CD14-positive monocyte (primary cell): ENCODE measurements around the gene DEGS1. TPM values are rescaled to one million over a fixed set of nuclear protein-coding genes. Genes with fewer than 3 reads are reported as not detected.

Experiments
- DNase-seq, 3 donors: peaks; one replicate each; pipeline ENCODE4 v3.0.0-alpha.2; 2011 to 2022
- H2AFZ ChIP-seq: 2 replicates; pipeline ENCODE4 v1.6.0; 2012; ENCODE audit warnings: mild to moderate bottlenecking, low read depth, low read length, inconsistent platforms; ENCODE audit not compliant: insufficient read depth, poor library complexity, severe bottlenecking
- H3K27ac ChIP-seq, 2 donors: 1 replicate in 1 of 2; 2 replicates in 1 of 2; pipeline ENCODE4 v1.5.1; 2012 to 2013; ENCODE audit warnings: low read length in 2 of 2, control low read depth in 1 of 2, inconsistent platforms in 1 of 2, low read depth in 1 of 2, mild to moderate bottlenecking in 1 of 2
- H3K27me3 ChIP-seq, 2 donors: one replicate each; pipeline versions ENCODE4 v1.6.0 to v1.6.1; 2011 to 2013; ENCODE audit warnings: low read length in 2 of 2; ENCODE audit not compliant: control insufficient read depth in 2 of 2, insufficient read depth in 2 of 2
- H3K36me3 ChIP-seq, 2 donors: replicated peaks in 1 of 2; 1 replicate in 1 of 2; 2 replicates in 1 of 2; pipeline versions ENCODE4 v1.5.1 to v1.6.1; 2012 to 2013; ENCODE audit warnings: low read length in 2 of 2, control low read depth in 1 of 2, inconsistent platforms in 1 of 2, mild to moderate bottlenecking in 1 of 2; ENCODE audit not compliant: insufficient read depth in 2 of 2, control insufficient read depth in 1 of 2
- H3K4me1 ChIP-seq, 2 donors: 1 replicate in 1 of 2; 2 replicates in 1 of 2; pipeline versions ENCODE4 v1.5.1 to v1.6.1; 2012 to 2013; ENCODE audit warnings: low read length in 2 of 2, control low read depth in 1 of 2, inconsistent platforms in 1 of 2, mild to moderate bottlenecking in 1 of 2, moderate library complexity in 1 of 2; ENCODE audit not compliant: insufficient read depth in 2 of 2, control insufficient read depth in 1 of 2
- H3K4me2 ChIP-seq: replicated peaks from 2 replicates; pipeline ENCODE3; 2012; ENCODE audit warnings: low read length, moderate library complexity, mild to moderate bottlenecking; ENCODE audit not compliant: poor library complexity, severe bottlenecking; ENCODE audit errors: extremely low read depth
- H3K4me3 ChIP-seq, 3 experiments: fragments of 200-600 bp in 1 of 3; sonication (generic) in 1 of 3; replicated peaks in 1 of 3; 1 replicate in 2 of 3; 2 replicates in 1 of 3; pipeline ENCODE4 v1.5.1; 2011 to 2013; ENCODE audit warnings: low read length in 3 of 3, mild to moderate bottlenecking in 3 of 3, control low read depth in 2 of 3, low read depth in 2 of 3, inconsistent platforms in 1 of 3, moderate library complexity in 1 of 3
- H3K79me2 ChIP-seq: 2 replicates; pipeline ENCODE4 v1.6.0; 2012; ENCODE audit warnings: mild to moderate bottlenecking, control low read depth, inconsistent platforms, low read length, moderate library complexity; ENCODE audit not compliant: insufficient read depth
- H3K9ac ChIP-seq: 2 replicates; pipeline ENCODE4 v1.6.0; 2017; ENCODE audit warnings: low read length, mild to moderate bottlenecking; ENCODE audit not compliant: insufficient read depth, poor library complexity, severe bottlenecking
- H3K9me3 ChIP-seq, 2 donors: replicated peaks in 1 of 2; 1 replicate in 1 of 2; 2 replicates in 1 of 2; pipeline versions ENCODE4 v1.5.1 to v1.6.1; 2012 to 2013; ENCODE audit warnings: low read length in 2 of 2, control low read depth in 1 of 2; ENCODE audit not compliant: control insufficient read depth in 1 of 2, insufficient read depth in 1 of 2
- H4K20me1 ChIP-seq: 2 replicates; pipeline ENCODE4 v1.6.0; 2012; ENCODE audit warnings: mild to moderate bottlenecking, low read length, control low read depth, moderate library complexity; ENCODE audit not compliant: insufficient read depth
- H3K27ac Mint-ChIP-seq, 7 donors: one replicate each; pipeline ENCODE4 v1.8.0; 2020; ENCODE audit warnings: mild to moderate bottlenecking in 7 of 7, mixed read lengths in 7 of 7, moderate library complexity in 6 of 7, inconsistent platforms in 2 of 7
- H3K27me3 Mint-ChIP-seq, 3 donors: one replicate each; pipeline ENCODE4 v1.8.0; 2021 to 2022; ENCODE audit warnings: low read depth in 3 of 3, mild to moderate bottlenecking in 3 of 3, mixed read lengths in 3 of 3, moderate library complexity in 3 of 3, inconsistent platforms in 1 of 3
- H3K36me3 Mint-ChIP-seq, 2 donors: one replicate each; pipeline ENCODE4 v1.8.0; 2020; ENCODE audit warnings: mixed read lengths in 2 of 2, inconsistent platforms in 1 of 2, mild to moderate bottlenecking in 1 of 2
- H3K4me1 Mint-ChIP-seq: one replicate; pipeline ENCODE4 v1.8.0; 2020; ENCODE audit warnings: mild to moderate bottlenecking, mixed read lengths
- H3K4me3 Mint-ChIP-seq, 2 donors: one replicate each; pipeline ENCODE4 v1.8.0; 2020; ENCODE audit warnings: mild to moderate bottlenecking in 2 of 2, mixed read lengths in 2 of 2, moderate library complexity in 1 of 2
- H3K9me3 Mint-ChIP-seq, 7 donors: one replicate each; pipeline ENCODE4 v1.8.0; 2020 to 2022; ENCODE audit warnings: mixed read lengths in 7 of 7, mild to moderate bottlenecking in 6 of 7, moderate library complexity in 6 of 7, inconsistent platforms in 2 of 7
- CTCF ChIP-seq: fragments of 200-600 bp; IDR thresholded peaks from one replicate; pipeline ENCODE4 v1.8.0; 2022; ENCODE audit warnings: antibody characterized with exemption, mild to moderate bottlenecking
- WGBS: methylation state at CpG from one replicate; pipeline ENCODE4 v1.1.5; 2013; ENCODE audit warnings: missing lambda C conversion rate; ENCODE audit not compliant: insufficient coverage; 5-methylcytosine and 5-hydroxymethylcytosine counted together
- intact Hi-C, 2 donors: fragments of 100-400 bp; cut with micrococcal nuclease; formaldehyde crosslinking; loops; one replicate each; pipeline versions ENCODE4 v1.15.0 to v1.15.1; 2023
- polyA plus RNA-seq, 3 donors: library from polyadenylated mRNA; depleted of rRNA in 1 of 3; unstranded in 2 of 3; stranded (reverse) in 1 of 3; fragments of 300-500 nt in 2 of 3; fragments of >200 nt in 1 of 3; fragmentation: Illumina TruSeq in 2 of 3; gene quantifications; 1 replicate in 2 of 3; 2 replicates in 1 of 3; pipeline ENCODE4 v1.2.3, GENCODE V29; 2012 to 2021

The DEGS1 gene
- polyA plus RNA-seq, 3 donors = 35.0 to 137 (median 118) TPM

GRCh38 chr1:224211206-224211962 lies 28.3 kb downstream of the DEGS1 start:
- Histone ChIP-seq H3K4me2 (no peak overlapping the region), H3K27ac (no peak overlapping the region), H3K4me3 (no peak overlapping the region), H3K36me3 (no peaks in the 10 kb centered on the region), H2AFZ (no peak overlapping the region), H3K27me3 (no peaks in the 10 kb centered on the region), H3K9ac (no peak overlapping the region), H3K79me2 (no peaks in the 10 kb centered on the region), H3K4me1 (peaks cover 18 to 26% of the 10 kb centered on the region in 2 donors), H4K20me1 (no peaks in the 10 kb centered on the region), H3K9me3 (no peaks in the 10 kb centered on the region)
- intact Hi-C loops = no loop called here
- no peak overlapping the region for H3K27ac Mint-ChIP-seq
- H3K36me3 Mint-ChIP-seq = no peaks in the 10 kb centered on the region
- no peaks in the 10 kb centered on the region for H3K9me3 Mint-ChIP-seq
- WGBS = 100% methylated on average over 1 of the region's 4 CpGs
- no peak overlapping the region for H3K4me3 Mint-ChIP-seq
- TF ChIP-seq CTCF = no peak
- peaks cover 28% of the 10 kb centered on the region for H3K4me1 Mint-ChIP-seq
- peaks cover 0 to 2% (median 0%) of the 10 kb centered on the region in 3 donors for H3K27me3 Mint-ChIP-seq
- peak in 1 of 3 donors; percentile 20 for DNase-seq

GRCh38 chr1:224212618-224213061 lies 29.6 kb downstream of the DEGS1 start:
- H4K20me1 ChIP-seq = no peaks in the 10 kb centered on the region
- no peaks in the 10 kb centered on the region for H3K9me3 ChIP-seq
- 96% methylated on average over 12 of the region's 13 CpGs for WGBS
- TF ChIP-seq CTCF = no peak
- no peaks in the 10 kb centered on the region for H3K79me2 ChIP-seq
- H3K27ac Mint-ChIP-seq = no peak overlapping the region
- H3K27me3 Mint-ChIP-seq = peaks cover 0 to 2% (median 0%) of the 10 kb centered on the region in 3 donors
- no peak overlapping the region for H3K27ac ChIP-seq
- DNase-seq = no peak
- no peak overlapping the region for H3K4me2 ChIP-seq
- peaks cover 20% of the 10 kb centered on the region in 2 donors for H3K4me1 ChIP-seq
- intact Hi-C loops = no loop called here
- no peak overlapping the region for H3K9ac ChIP-seq
- no peaks in the 10 kb centered on the region for H3K27me3 ChIP-seq
- H2AFZ ChIP-seq = no peak overlapping the region
- H3K4me1 Mint-ChIP-seq = peaks cover 20% of the 10 kb centered on the region
- H3K36me3 ChIP-seq = no peaks in the 10 kb centered on the region
- H3K4me3 Mint-ChIP-seq = no peak overlapping the region
- H3K4me3 ChIP-seq = no peak overlapping the region
- no peaks in the 10 kb centered on the region for H3K36me3 Mint-ChIP-seq
- no peaks in the 10 kb centered on the region for H3K9me3 Mint-ChIP-seq
